Mesenchymal stem cell (in vitro differentiated cells and primary cell): Measurements from ENCODE around the gene ZBTB12. TPM values are rescaled to one million over a fixed set of nuclear protein-coding genes. Genes with fewer than 3 reads are reported as not detected.

ENCODE experiments used
- DNase-seq: peaks from one replicate; pipeline ENCODE4 v3.0.0-alpha.2; 2013
- H2AFZ ChIP-seq: one replicate; pipeline ENCODE4 v1.6.1; 2013; ENCODE audit warnings: low read depth, mild to moderate bottlenecking, control low read depth, inconsistent platforms, low read length, moderate library complexity
- H2AK5ac ChIP-seq: 2 replicates; pipeline ENCODE4 v1.6.1; 2013; ENCODE audit warnings: low read length, moderate library complexity, mild to moderate bottlenecking, inconsistent platforms; ENCODE audit not compliant: severe bottlenecking
- H2BK120ac ChIP-seq: one replicate; pipeline ENCODE4 v1.6.1; 2013; ENCODE audit warnings: low read depth, mild to moderate bottlenecking, inconsistent platforms, low read length, moderate library complexity
- H2BK12ac ChIP-seq, 2 experiments: one replicate each; pipeline ENCODE4 v1.6.1; 2013; ENCODE audit warnings: inconsistent platforms in 2 of 2, low read length in 2 of 2, mild to moderate bottlenecking in 2 of 2, moderate library complexity in 2 of 2, control low read depth in 1 of 2
- H2BK15ac ChIP-seq: one replicate; pipeline ENCODE4 v1.6.1; 2013; ENCODE audit warnings: mild to moderate bottlenecking, low read depth, inconsistent platforms; ENCODE audit not compliant: poor library complexity, severe bottlenecking
- H2BK5ac ChIP-seq: 2 replicates; pipeline ENCODE4 v1.6.1; 2013; ENCODE audit warnings: low read depth, mild to moderate bottlenecking, low read length, control low read depth, inconsistent platforms; ENCODE audit not compliant: poor library complexity, severe bottlenecking
- H3K14ac ChIP-seq, 2 experiments: one replicate each; pipeline ENCODE4 v1.6.1; 2013; ENCODE audit warnings: inconsistent platforms in 2 of 2, low read length in 2 of 2, control low read depth in 1 of 2, mild to moderate bottlenecking in 1 of 2, moderate library complexity in 1 of 2
- H3K18ac ChIP-seq, 2 experiments: one replicate each; pipeline ENCODE4 v1.6.1; 2013; ENCODE audit warnings: inconsistent platforms in 2 of 2, low read length in 2 of 2, control low read depth in 1 of 2, low read depth in 1 of 2, mild to moderate bottlenecking in 1 of 2
- H3K23ac ChIP-seq, 2 experiments: one replicate each; pipeline ENCODE4 v1.6.1; 2013; ENCODE audit warnings: inconsistent platforms in 2 of 2, low read length in 2 of 2, mild to moderate bottlenecking in 2 of 2, moderate library complexity in 2 of 2, control low read depth in 1 of 2
- H3K27ac ChIP-seq: 2 replicates; pipeline ENCODE4 v1.5.1; 2013; ENCODE audit warnings: mild to moderate bottlenecking, moderate library complexity, low read length, control low read depth, inconsistent platforms; ENCODE audit not compliant: poor library complexity, severe bottlenecking
- H3K27me3 ChIP-seq, 2 experiments: 2 replicates each; pipeline versions ENCODE4 v1.6.1 to v1.7.0; 2013; ENCODE audit warnings: low read length in 2 of 2, mild to moderate bottlenecking in 2 of 2, moderate library complexity in 2 of 2, control low read depth in 1 of 2, inconsistent platforms in 1 of 2; ENCODE audit not compliant: control insufficient read depth in 1 of 2, insufficient read depth in 1 of 2
- H3K36me3 ChIP-seq, 2 experiments: 2 replicates each; pipeline versions ENCODE4 v1.6.1 to v1.7.0; 2013; ENCODE audit warnings: low read length in 2 of 2, control low read depth in 1 of 2, inconsistent platforms in 1 of 2, low read depth in 1 of 2, mild to moderate bottlenecking in 1 of 2; ENCODE audit not compliant: insufficient read depth in 2 of 2, control insufficient read depth in 1 of 2
- H3K4ac ChIP-seq, 2 experiments: one replicate each; pipeline ENCODE4 v1.6.1; 2013; ENCODE audit warnings: inconsistent platforms in 2 of 2, low read length in 2 of 2, mild to moderate bottlenecking in 2 of 2, moderate library complexity in 2 of 2, control low read depth in 1 of 2, low read depth in 1 of 2
- H3K4me1 ChIP-seq: 2 replicates; pipeline ENCODE4 v1.6.1; 2013; ENCODE audit warnings: low read depth, low read length, control low read depth; ENCODE audit not compliant: control insufficient read depth, insufficient read depth
- H3K4me2 ChIP-seq: 2 replicates; pipeline ENCODE4 v1.6.1; 2013; ENCODE audit warnings: low read length, mild to moderate bottlenecking, inconsistent platforms; ENCODE audit not compliant: poor library complexity, severe bottlenecking
- H3K4me3 ChIP-seq, 2 experiments: 2 replicates each; pipeline versions ENCODE4 v1.5.1 to v1.7.0; 2013; ENCODE audit warnings: low read length in 2 of 2, mild to moderate bottlenecking in 2 of 2, control low read depth in 1 of 2, low read depth in 1 of 2; ENCODE audit not compliant: insufficient read depth in 1 of 2
- H3K79me1 ChIP-seq: replicated peaks from 2 replicates; pipeline ENCODE4 v1.6.1; 2013; ENCODE audit warnings: mild to moderate bottlenecking, control low read depth, low read length, inconsistent platforms; ENCODE audit not compliant: poor library complexity, severe bottlenecking
- H3K9ac ChIP-seq: 2 replicates; pipeline ENCODE4 v1.7.0; 2013; ENCODE audit warnings: mild to moderate bottlenecking, low read length, moderate library complexity
- H3K9me3 ChIP-seq: 2 replicates; pipeline ENCODE4 v1.7.0; 2013; ENCODE audit warnings: mild to moderate bottlenecking, low read length; ENCODE audit not compliant: control insufficient read depth
- H4K8ac ChIP-seq: one replicate; pipeline ENCODE4 v1.6.1; 2013; ENCODE audit warnings: inconsistent platforms, mild to moderate bottlenecking, low read length, moderate library complexity
- H4K91ac ChIP-seq: one replicate; pipeline ENCODE4 v1.6.1; 2013; ENCODE audit warnings: mild to moderate bottlenecking, low read length, inconsistent platforms
- WGBS: methylation state at CpG from one replicate; pipeline ENCODE4 v1.1.7; 2013; ENCODE audit warnings: mixed read lengths; 5-methylcytosine and 5-hydroxymethylcytosine counted together
- polyA plus RNA-seq, 2 experiments: library from polyadenylated mRNA; stranded (reverse); fragments of 200-250 nt; gene quantifications; one replicate each; pipeline ENCODE4 v1.2.3, GENCODE V29; 2013

The ZBTB12 gene, protein sequence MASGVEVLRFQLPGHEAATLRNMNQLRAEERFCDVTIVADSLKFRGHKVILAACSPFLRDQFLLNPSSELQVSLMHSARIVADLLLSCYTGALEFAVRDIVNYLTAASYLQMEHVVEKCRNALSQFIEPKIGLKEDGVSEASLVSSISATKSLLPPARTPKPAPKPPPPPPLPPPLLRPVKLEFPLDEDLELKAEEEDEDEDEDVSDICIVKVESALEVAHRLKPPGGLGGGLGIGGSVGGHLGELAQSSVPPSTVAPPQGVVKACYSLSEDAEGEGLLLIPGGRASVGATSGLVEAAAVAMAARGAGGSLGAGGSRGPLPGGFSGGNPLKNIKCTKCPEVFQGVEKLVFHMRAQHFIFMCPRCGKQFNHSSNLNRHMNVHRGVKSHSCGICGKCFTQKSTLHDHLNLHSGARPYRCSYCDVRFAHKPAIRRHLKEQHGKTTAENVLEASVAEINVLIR
- 2.8 TPM for polyA plus RNA-seq (2013, experiment 1 of 2)
- polyA plus RNA-seq (2013, experiment 2 of 2): 2.8 TPM

DNA sequence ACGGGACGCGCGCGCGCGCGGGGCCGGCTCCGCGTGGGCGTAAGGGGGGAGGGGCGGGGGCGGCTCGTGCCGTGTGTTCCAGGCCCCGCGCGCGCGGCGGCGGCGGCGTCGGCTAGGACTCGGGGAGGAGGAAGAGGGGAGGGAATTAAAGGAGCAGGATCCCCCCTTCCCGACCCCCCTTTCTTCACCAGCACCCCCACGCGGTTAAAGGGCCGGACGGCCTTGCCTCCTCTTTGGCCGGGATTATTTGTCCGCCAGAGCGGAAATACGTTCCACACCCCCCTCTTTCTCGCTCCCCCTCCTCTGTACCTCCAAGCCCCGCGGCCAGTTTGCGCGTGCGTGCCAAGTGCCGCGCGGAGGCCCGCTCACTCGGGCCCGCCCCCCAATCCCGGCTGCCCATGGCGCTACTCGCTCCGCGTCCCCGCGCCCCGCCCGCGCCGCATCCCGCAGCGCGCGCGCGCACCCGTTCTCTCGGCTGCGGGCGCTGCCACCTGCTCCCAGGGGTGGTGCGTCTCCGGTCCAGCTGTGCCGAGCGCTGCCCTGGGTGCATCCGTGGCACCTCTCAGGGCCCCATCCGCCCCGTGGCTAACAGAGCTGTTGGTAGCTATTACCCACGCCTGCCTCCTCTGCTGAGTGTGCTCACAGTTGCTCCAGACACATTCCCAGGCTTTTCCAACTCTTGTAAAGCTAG is at the start of gene ZBTB12:
TSS of gene ZBTB12 (minus strand) at position 134 of the 691 bp plus-strand sequence. CDS start 781 bp downstream, outside the sequence.
- H3K4ac ChIP-seq: peak within 1 kb of the TSS; percentile 24 to 32

DNA sequence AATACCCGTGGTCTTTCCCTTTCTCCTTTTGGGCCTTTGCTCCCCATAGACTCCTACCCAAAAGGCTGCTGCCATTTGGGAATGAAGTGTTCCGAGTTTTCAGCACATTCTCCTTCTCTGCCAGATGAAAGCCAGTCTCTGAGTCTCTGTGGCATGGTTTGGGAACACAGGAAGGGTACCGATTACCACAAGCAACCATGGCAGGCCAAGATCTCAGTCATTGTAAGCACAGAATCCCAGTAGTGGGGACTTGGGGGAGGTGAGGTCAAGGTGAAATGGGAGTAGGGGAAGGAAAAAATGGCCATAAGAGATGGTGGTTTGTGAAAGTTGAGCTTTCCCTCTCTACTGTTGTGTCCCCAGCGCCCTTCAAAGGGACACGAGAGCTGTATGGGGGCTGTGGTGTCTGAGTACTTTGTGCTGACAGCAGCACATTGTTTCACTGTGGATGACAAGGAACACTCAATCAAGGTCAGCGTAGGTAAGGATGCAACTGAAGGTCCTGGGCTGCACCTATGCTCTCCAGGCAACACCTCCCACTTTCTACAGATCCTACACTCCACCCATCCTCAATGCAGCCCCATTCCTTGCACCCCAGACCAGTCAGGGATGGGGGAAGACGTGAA is 48.2 kb upstream of the ZBTB12 start:
- WGBS: 91% methylated on average over 6 of the region's 7 CpGs
- DNase-seq: no peak
- H3K4me3 ChIP-seq: no peak overlapping the region
- no peak overlapping the region for H2BK5ac ChIP-seq
- no peak overlapping the region for H3K4ac ChIP-seq
- H3K4me1 ChIP-seq: peaks cover 13% of the 10 kb centered on the region
- H3K79me1 ChIP-seq: peaks cover 5% of the 10 kb centered on the region
- H3K23ac ChIP-seq: no peak overlapping the region
- H3K27me3 ChIP-seq: no peaks in the 10 kb centered on the region
- H3K4me2 ChIP-seq: no peak overlapping the region
- H2BK120ac ChIP-seq: no peak overlapping the region
- H2BK12ac ChIP-seq: no peak overlapping the region
- peaks cover 44 to 50% of the 10 kb centered on the region in 2 experiments for H3K36me3 ChIP-seq
- no peak overlapping the region for H3K9ac ChIP-seq
- H3K18ac ChIP-seq: no peak overlapping the region
- no peak overlapping the region for H3K27ac ChIP-seq
- H4K8ac ChIP-seq: no peak overlapping the region
- H3K14ac ChIP-seq: no peak overlapping the region
- no peaks in the 10 kb centered on the region for H3K9me3 ChIP-seq
- H2AFZ ChIP-seq: no peak overlapping the region
- H4K91ac ChIP-seq: no peak overlapping the region
- no peak overlapping the region for H2BK15ac ChIP-seq
- no peak overlapping the region for H2AK5ac ChIP-seq

More for the DNA sequence above, at the start of gene ZBTB12:
- Histone ChIP-seq H2BK120ac (peak within 1 kb of the TSS; percentile 90), H2BK15ac (peak within 1 kb of the TSS; percentile 41), H3K79me1 (peaks cover 10% of the 10 kb centered on the region), H3K18ac (peak within 1 kb of the TSS; percentile 60 to 96), H3K4me3 (peak within 1 kb of the TSS; percentile 64 to 85), H2AFZ (peak within 1 kb of the TSS; percentile 95), H3K27me3 (peaks cover 0 to 15% of the 10 kb centered on the region in 2 experiments), H2BK12ac (peak within 1 kb of the TSS; percentile 61), H3K27ac (peak within 1 kb of the TSS; percentile 68), H3K36me3 (peaks cover 0 to 13% of the 10 kb centered on the region in 2 experiments), H2BK5ac (peak within 1 kb of the TSS; percentile 24), H3K4me2 (peak within 1 kb of the TSS; percentile 77), H2AK5ac (no peak within 1 kb of the TSS), H3K4me1 (peaks cover 19% of the 10 kb centered on the region), H3K14ac (peak within 1 kb of the TSS in 1 of 2 experiments; percentile 97), H3K9ac (peak within 1 kb of the TSS; percentile 88), H4K91ac (peak within 1 kb of the TSS; percentile 85), H4K8ac (peak within 1 kb of the TSS; percentile 90), H3K9me3 (no peaks in the 10 kb centered on the region), H3K23ac (no peak within 1 kb of the TSS)
- WGBS: under 1% methylated on average over 45 of the region's 77 CpGs
- DNase-seq: peak; percentile 98

DNA sequence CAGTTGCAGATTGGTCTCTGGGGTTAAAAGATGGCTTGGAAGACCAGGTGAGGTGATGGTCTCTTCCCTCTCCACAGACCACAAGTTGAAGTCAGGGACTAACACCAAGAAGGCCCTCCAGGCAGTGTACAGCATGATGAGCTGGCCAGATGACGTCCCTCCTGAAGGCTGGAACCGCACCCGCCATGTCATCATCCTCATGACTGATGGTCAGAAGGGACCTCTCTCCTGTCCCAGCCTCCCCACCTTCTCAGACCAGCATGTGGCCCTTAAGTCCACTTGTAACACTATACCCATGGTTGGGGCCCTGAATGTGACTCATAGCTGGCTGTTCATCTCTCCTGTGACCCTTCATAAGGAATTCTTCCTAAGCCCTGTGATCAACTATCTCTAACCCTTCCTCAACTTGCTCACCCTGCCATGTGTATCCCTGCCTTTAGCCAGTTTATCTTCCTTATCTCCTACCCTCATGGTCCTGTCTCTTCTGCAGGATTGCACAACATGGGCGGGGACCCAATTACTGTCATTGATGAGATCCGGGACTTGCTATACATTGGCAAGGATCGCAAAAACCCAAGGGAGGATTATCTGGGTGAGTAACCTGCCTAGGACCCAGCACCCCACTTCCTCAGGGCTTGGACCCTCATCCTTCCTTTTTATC is 47.0 kb upstream of the ZBTB12 start:
- H3K4me2 ChIP-seq: no peak overlapping the region
- H3K4me1 ChIP-seq: peaks cover 15% of the 10 kb centered on the region
- no peak overlapping the region for H3K4me3 ChIP-seq
- H4K8ac ChIP-seq: no peak overlapping the region
- H2BK12ac ChIP-seq: no peak overlapping the region
- H3K18ac ChIP-seq: no peak overlapping the region
- no peak overlapping the region for H2BK15ac ChIP-seq
- H3K36me3 ChIP-seq: peaks cover 33 to 39% of the 10 kb centered on the region in 2 experiments
- H2AK5ac ChIP-seq: no peak overlapping the region
- no peaks in the 10 kb centered on the region for H3K9me3 ChIP-seq
- H4K91ac ChIP-seq: no peak overlapping the region
- DNase-seq: no peak
- H3K27ac ChIP-seq: no peak overlapping the region
- 94% methylated on average over 6 of the region's 6 CpGs for WGBS
- no peaks in the 10 kb centered on the region for H3K79me1 ChIP-seq
- no peak overlapping the region for H3K14ac ChIP-seq
- peak overlapping the region; percentile 5 for H3K9ac ChIP-seq
- no peak overlapping the region for H2AFZ ChIP-seq
- no peak overlapping the region for H3K23ac ChIP-seq
- H3K27me3 ChIP-seq: peaks cover 0 to 3% of the 10 kb centered on the region in 2 experiments
- no peak overlapping the region for H2BK5ac ChIP-seq
- H2BK120ac ChIP-seq: no peak overlapping the region
- no peak overlapping the region for H3K4ac ChIP-seq
